ENCODE data around the gene APP. TPM values are rescaled to one million over a fixed set of nuclear protein-coding genes. Genes with fewer than 3 reads are reported as not detected.

Gene APP
- total RNA-seq, 3 donors from 2014 or later (not counting 1 experiment from before 2014, with no cell fraction given) = 5.1 to 10.6 (median 7.8) TPM

- H3K4me1 ChIP-seq (ENCODE audit: control insufficient read depth, insufficient read depth, low read length) = no peaks in the 10 kb centered on the region
- intact Hi-C loops (cut with micrococcal nuclease) = no loop called here
- TF ChIP-seq CTCF (IDR thresholded peaks at IDR 0.05) = no peak
- H3K27me3 Mint-ChIP-seq (ENCODE audit: low read depth in 2 of 2) = no peaks in the 10 kb centered on the region
- H3K27ac Mint-ChIP-seq = no peak overlapping the region
- no peaks in the 10 kb centered on the region for H3K9me3 ChIP-seq (ENCODE audit: control insufficient read depth, insufficient read depth, low read length)
- no peak overlapping the region for H3K4me3 Mint-ChIP-seq
- H3K4me1 Mint-ChIP-seq = no peaks in the 10 kb centered on the region
- no CpG with 5 or more reads among the region's 3 CpGs for WGBS (ENCODE audit: insufficient coverage)
- no peaks in the 10 kb centered on the region for H3K9me3 Mint-ChIP-seq
- H3K27me3 ChIP-seq (ENCODE audit: control insufficient read depth, insufficient read depth, low read length) = no peaks in the 10 kb centered on the region
- H3K4me3 ChIP-seq (ENCODE audit: low read length) = no peak overlapping the region
- H3K36me3 Mint-ChIP-seq = no peaks in the 10 kb centered on the region
- DNase-seq (no peak), ATAC-seq (no peak)
- H3K36me3 ChIP-seq (ENCODE audit: control insufficient read depth, insufficient read depth, low read length) = no peaks in the 10 kb centered on the region
- no peak overlapping the region for H3K27ac ChIP-seq (ENCODE audit: low read length)
Observed at GRCh38 chr21:25959799-25960198, 210.8 kb downstream of the APP start.

GRCh38 chr21:25956993-25957714, 213.4 kb downstream of the APP start:
- H3K4me3 Mint-ChIP-seq = no peak overlapping the region
- no peaks in the 10 kb centered on the region for H3K9me3 Mint-ChIP-seq
- no peaks in the 10 kb centered on the region for H3K9me3 ChIP-seq (ENCODE audit: control insufficient read depth, insufficient read depth, low read length)
- WGBS (ENCODE audit: insufficient coverage) = 60% methylated on average over 2 of the region's 2 CpGs
- no peaks in the 10 kb centered on the region for H3K4me1 ChIP-seq (ENCODE audit: control insufficient read depth, insufficient read depth, low read length)
- DNase-seq = no peak
- H3K4me1 Mint-ChIP-seq = no peaks in the 10 kb centered on the region
- no peak for ATAC-seq
- no peak overlapping the region for H3K4me3 ChIP-seq (ENCODE audit: low read length)
- intact Hi-C loops (cut with micrococcal nuclease) = no loop called here
- no peaks in the 10 kb centered on the region for H3K27me3 Mint-ChIP-seq (ENCODE audit: low read depth in 2 of 2)
- H3K27me3 ChIP-seq (ENCODE audit: control insufficient read depth, insufficient read depth, low read length) = no peaks in the 10 kb centered on the region
- H3K27ac Mint-ChIP-seq = no peak overlapping the region
- H3K36me3 ChIP-seq (ENCODE audit: control insufficient read depth, insufficient read depth, low read length) = no peaks in the 10 kb centered on the region
- no peak for TF ChIP-seq CTCF (IDR thresholded peaks at IDR 0.05)
- no peaks in the 10 kb centered on the region for H3K36me3 Mint-ChIP-seq
- no peak overlapping the region for H3K27ac ChIP-seq (ENCODE audit: low read length)

- intact Hi-C loops (cut with micrococcal nuclease) = no loop called here
- no peaks in the 10 kb centered on the region for H3K27me3 Mint-ChIP-seq (ENCODE audit: low read depth in 2 of 2)
- no peak for TF ChIP-seq CTCF (IDR thresholded peaks at IDR 0.05)
- no peaks in the 10 kb centered on the region for H3K9me3 Mint-ChIP-seq
- DNase-seq (no peak), ATAC-seq (no peak)
- H3K27ac Mint-ChIP-seq = no peak overlapping the region
- no peaks in the 10 kb centered on the region for H3K36me3 Mint-ChIP-seq
- WGBS (ENCODE audit: insufficient coverage) = 93% methylated on average over 9 of the region's 11 CpGs
- H3K4me3 Mint-ChIP-seq = no peak overlapping the region
- no peak overlapping the region for H3K27ac ChIP-seq (ENCODE audit: low read length)
- no peaks in the 10 kb centered on the region for H3K27me3 ChIP-seq (ENCODE audit: control insufficient read depth, insufficient read depth, low read length)
- no peaks in the 10 kb centered on the region for H3K36me3 ChIP-seq (ENCODE audit: control insufficient read depth, insufficient read depth, low read length)
- H3K4me1 ChIP-seq (ENCODE audit: control insufficient read depth, insufficient read depth, low read length) = no peaks in the 10 kb centered on the region
- no peaks in the 10 kb centered on the region for H3K9me3 ChIP-seq (ENCODE audit: control insufficient read depth, insufficient read depth, low read length)
- H3K4me1 Mint-ChIP-seq = no peaks in the 10 kb centered on the region
- H3K4me3 ChIP-seq (ENCODE audit: low read length) = no peak overlapping the region
Observed at GRCh38 chr21:25955646-25956045, 214.9 kb downstream of the APP start.

- intact Hi-C loops (cut with micrococcal nuclease) = no loop called here
- no peaks in the 10 kb centered on the region for H3K9me3 ChIP-seq (ENCODE audit: control insufficient read depth, insufficient read depth, low read length)
- no peaks in the 10 kb centered on the region for H3K4me1 ChIP-seq (ENCODE audit: control insufficient read depth, insufficient read depth, low read length)
- no peak overlapping the region for H3K4me3 ChIP-seq (ENCODE audit: low read length)
- H3K4me3 Mint-ChIP-seq = no peak overlapping the region
- TF ChIP-seq CTCF (IDR thresholded peaks at IDR 0.05) = no peak
- H3K27ac ChIP-seq (ENCODE audit: low read length) = no peak overlapping the region
- DNase-seq (no peak), ATAC-seq (no peak)
- 100% methylated on average over 1 of the region's 2 CpGs for WGBS (ENCODE audit: insufficient coverage)
- H3K4me1 Mint-ChIP-seq = no peaks in the 10 kb centered on the region
- no peaks in the 10 kb centered on the region for H3K36me3 Mint-ChIP-seq
- H3K27ac Mint-ChIP-seq = no peak overlapping the region
- no peaks in the 10 kb centered on the region for H3K9me3 Mint-ChIP-seq
- no peaks in the 10 kb centered on the region for H3K27me3 ChIP-seq (ENCODE audit: control insufficient read depth, insufficient read depth, low read length)
- no peaks in the 10 kb centered on the region for H3K27me3 Mint-ChIP-seq (ENCODE audit: low read depth in 2 of 2)
- no peaks in the 10 kb centered on the region for H3K36me3 ChIP-seq (ENCODE audit: control insufficient read depth, insufficient read depth, low read length)
Observed at GRCh38 chr21:25953659-25954058, 216.9 kb downstream of the APP start.
